KOPT-K1 (cell line): ENCODE measurements around the gene ROR1.

Experiments used
- H3K27ac ChIP-seq: fragments of 200-600 bp; sonication (generic); 2 replicates; pipeline ENCODE4 v1.5.1; 2016; ENCODE audit warnings: antibody characterized with exemption, mild to moderate bottlenecking, low read depth, low read length; ENCODE audit not compliant: poor library complexity, severe bottlenecking
- H3K36me3 ChIP-seq: fragments of 200-600 bp; sonication (generic); 2 replicates; pipeline ENCODE4 v1.5.1; 2017; ENCODE audit warnings: antibody characterized with exemption, mild to moderate bottlenecking, low read length, moderate library complexity; ENCODE audit not compliant: insufficient read depth
- H3K9me3 ChIP-seq: fragments of 200-600 bp; sonication (generic); 2 replicates; pipeline ENCODE4 v1.5.1; 2017; ENCODE audit warnings: antibody characterized with exemption, low read length, mild to moderate bottlenecking; ENCODE audit not compliant: insufficient read depth, poor library complexity, severe bottlenecking

The ROR1 gene

GRCh38 chr1:64167176-64167575 is 393.4 kb downstream of the ROR1 start:
- no peak overlapping the region for H3K27ac ChIP-seq
- no peaks in the 10 kb centered on the region for H3K9me3 ChIP-seq

GRCh38 chr1:64171246-64171645 is 397.4 kb downstream of the ROR1 start:
- Histone ChIP-seq H3K27ac (no peak overlapping the region), H3K36me3 (no peaks in the 10 kb centered on the region), H3K9me3 (no peaks in the 10 kb centered on the region)

More at GRCh38 chr1:64167176-64167575, 393.4 kb downstream of the ROR1 start:
- H3K36me3 ChIP-seq = no peaks in the 10 kb centered on the region

- no peak overlapping the region for H3K27ac ChIP-seq
- H3K36me3 ChIP-seq = no peaks in the 10 kb centered on the region
- no peaks in the 10 kb centered on the region for H3K9me3 ChIP-seq
Observed at GRCh38 chr1:64171797-64172281, 398.0 kb downstream of the ROR1 start.

- H3K27ac ChIP-seq = no peak overlapping the region
- H3K9me3 ChIP-seq = no peaks in the 10 kb centered on the region
- no peaks in the 10 kb centered on the region for H3K36me3 ChIP-seq
Observed at GRCh38 chr1:64172458-64172983, 398.7 kb downstream of the ROR1 start.

- Histone ChIP-seq H3K9me3 (no peaks in the 10 kb centered on the region), H3K27ac (no peak overlapping the region), H3K36me3 (no peaks in the 10 kb centered on the region)
Observed at GRCh38 chr1:64173336-64173940, 399.6 kb downstream of the ROR1 start.

GRCh38 chr1:64175639-64176038 is 401.8 kb downstream of the ROR1 start:
- H3K9me3 ChIP-seq = no peaks in the 10 kb centered on the region
- H3K36me3 ChIP-seq = no peaks in the 10 kb centered on the region
- no peak overlapping the region for H3K27ac ChIP-seq

- no peaks in the 10 kb centered on the region for H3K36me3 ChIP-seq
- H3K9me3 ChIP-seq = no peaks in the 10 kb centered on the region
- H3K27ac ChIP-seq = no peak overlapping the region
Observed at GRCh38 chr1:64176659-64177058, 402.8 kb downstream of the ROR1 start.

- no peak overlapping the region for H3K27ac ChIP-seq
- H3K9me3 ChIP-seq = no peaks in the 10 kb centered on the region
- H3K36me3 ChIP-seq = no peaks in the 10 kb centered on the region
Observed at GRCh38 chr1:64179588-64179987, 405.8 kb downstream of the ROR1 start.

- H3K36me3 ChIP-seq = no peaks in the 10 kb centered on the region
- no peaks in the 10 kb centered on the region for H3K9me3 ChIP-seq
- H3K27ac ChIP-seq = no peak overlapping the region
Observed at GRCh38 chr1:64182207-64182606, 408.4 kb downstream of the ROR1 start.

- Histone ChIP-seq H3K27ac (no peak overlapping the region), H3K9me3 (no peaks in the 10 kb centered on the region), H3K36me3 (no peaks in the 10 kb centered on the region)
Observed at GRCh38 chr1:64183395-64184002, 409.7 kb downstream of the ROR1 start.

GRCh38 chr1:64184003-64184440 is 410.2 kb downstream of the ROR1 start:
- H3K27ac ChIP-seq = no peak overlapping the region
- H3K9me3 ChIP-seq = no peaks in the 10 kb centered on the region
- H3K36me3 ChIP-seq = no peaks in the 10 kb centered on the region

GRCh38 chr1:64186138-64186897 is 412.5 kb downstream of the ROR1 start:
- no peak overlapping the region for H3K27ac ChIP-seq
- no peaks in the 10 kb centered on the region for H3K36me3 ChIP-seq
- H3K9me3 ChIP-seq = no peaks in the 10 kb centered on the region

- Histone ChIP-seq H3K36me3 (no peaks in the 10 kb centered on the region), H3K9me3 (no peaks in the 10 kb centered on the region), H3K27ac (no peak overlapping the region)
Observed at GRCh38 chr1:64186898-64187280, 413.1 kb downstream of the ROR1 start.

GRCh38 chr1:64187646-64188045 is 413.8 kb downstream of the ROR1 start:
- no peaks in the 10 kb centered on the region for H3K36me3 ChIP-seq

GRCh38 chr1:64192290-64192689 is 418.5 kb downstream of the ROR1 start:
- Histone ChIP-seq H3K36me3 (no peaks in the 10 kb centered on the region), H3K27ac (no peak overlapping the region), H3K9me3 (no peaks in the 10 kb centered on the region)

More at GRCh38 chr1:64187646-64188045, 413.8 kb downstream of the ROR1 start:
- H3K27ac ChIP-seq = no peak overlapping the region
- H3K9me3 ChIP-seq = no peaks in the 10 kb centered on the region
